MCF 10A (cell line): ENCODE measurements around the gene MED13. TPM values are rescaled to one million over a fixed set of nuclear protein-coding genes. Genes with fewer than 3 reads are reported as not detected.

ENCODE experiments used
- BruUV-seq: library from RNA; stranded (reverse); fragments of 400-500 nt; replicated peaks from 2 replicates; lab custom pipeline; 2021; lab: Mats Ljungman, UMichigan
- CTCF ChIA-PET: fragments of 300-600 bp; sonication (Branson Sonifier 250); formaldehyde crosslinking; extraction: SDS; loops from one replicate; lab custom pipeline; 2021; ENCODE audit warnings: antibody characterized with exemption, inconsistent platforms; lab: Yijun Ruan, JAX
- POLR2A ChIA-PET: fragments of 300-600, 350-650 bp; sonication (Branson Sonifier 250); formaldehyde crosslinking; extraction: SDS; loops from one replicate; lab custom pipeline; 2020; ENCODE audit warnings: antibody characterized with exemption, inconsistent platforms; lab: Yijun Ruan, JAX
- DNase-seq: peaks from one replicate; pipeline ENCODE4 v3.0.0-alpha.2; 2018; ENCODE audit not compliant: unreplicated experiment
- H3K27ac Mint-ChIP-seq: one replicate; pipeline ENCODE4 v1.8.0; 2022; ENCODE audit warnings: mild to moderate bottlenecking, low read depth, mixed read lengths; ENCODE audit not compliant: unreplicated experiment
- H3K27me3 Mint-ChIP-seq: one replicate; pipeline ENCODE4 v1.8.0; 2022; ENCODE audit warnings: mixed read lengths; ENCODE audit not compliant: insufficient read depth, unreplicated experiment
- H3K36me3 Mint-ChIP-seq: one replicate; pipeline ENCODE4 v1.8.0; 2022; ENCODE audit warnings: mild to moderate bottlenecking, moderate library complexity, mixed read lengths; ENCODE audit not compliant: insufficient read depth, unreplicated experiment
- H3K4me1 Mint-ChIP-seq: one replicate; pipeline ENCODE4 v1.8.0; 2022; ENCODE audit warnings: mixed read lengths; ENCODE audit not compliant: insufficient read depth, unreplicated experiment
- H3K4me3 Mint-ChIP-seq: one replicate; pipeline ENCODE4 v1.8.0; 2022; ENCODE audit warnings: mild to moderate bottlenecking, moderate library complexity, mixed read lengths; ENCODE audit not compliant: unreplicated experiment
- H3K9me3 Mint-ChIP-seq: one replicate; pipeline ENCODE4 v1.8.0; 2022; ENCODE audit warnings: mixed read lengths; ENCODE audit not compliant: unreplicated experiment
- intact Hi-C: fragments of 100-400 bp; cut with micrococcal nuclease; formaldehyde crosslinking; loops from 2 replicates; pipeline ENCODE4 v1.14.1; 2022
- total RNA-seq: library from RNA; stranded (reverse); gene quantifications from 2 replicates; pipeline ENCODE4 v1.2.3, GENCODE V29; 2022
- TF ChIP-seq, protein P1 (sequence below): fragments of 200-600 bp; IDR thresholded peaks from one replicate; pipeline ENCODE4 v1.8.0; 2022; ENCODE audit warnings: antibody characterized with exemption, mild to moderate bottlenecking; ENCODE audit not compliant: unreplicated experiment

MED13 gene
- total RNA-seq, 1 experiment from 2014 or later = 58.7 TPM

DNA sequence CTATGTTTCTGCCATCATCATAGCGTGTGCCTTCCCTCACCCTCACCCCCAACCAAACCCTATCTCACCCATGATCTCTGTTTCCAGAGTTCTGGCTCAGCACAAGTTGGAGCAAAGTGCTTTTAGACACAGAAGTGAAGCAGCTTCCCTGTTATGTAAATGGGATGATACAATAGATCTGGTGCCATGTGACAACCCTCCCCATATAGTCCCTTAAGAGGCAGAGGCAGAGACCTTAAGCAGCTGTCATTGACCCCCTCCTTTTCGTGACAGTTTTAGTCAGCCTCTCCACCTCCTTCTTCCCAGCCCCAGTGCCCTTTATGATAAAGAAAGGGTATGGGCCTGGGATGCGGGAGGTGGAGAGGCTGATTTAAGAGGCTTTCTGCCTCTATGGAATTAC is 40.3 kb upstream of the MED13 start:
- Mint-ChIP-seq H3K27me3 (no peaks in the 10 kb centered on the region), H3K4me3 (no peak overlapping the region), H3K4me1 (no peaks in the 10 kb centered on the region), H3K27ac (no peak overlapping the region), H3K36me3 (no peaks in the 10 kb centered on the region), H3K9me3 (no peaks in the 10 kb centered on the region)
- TF ChIP-seq, protein P1, sequence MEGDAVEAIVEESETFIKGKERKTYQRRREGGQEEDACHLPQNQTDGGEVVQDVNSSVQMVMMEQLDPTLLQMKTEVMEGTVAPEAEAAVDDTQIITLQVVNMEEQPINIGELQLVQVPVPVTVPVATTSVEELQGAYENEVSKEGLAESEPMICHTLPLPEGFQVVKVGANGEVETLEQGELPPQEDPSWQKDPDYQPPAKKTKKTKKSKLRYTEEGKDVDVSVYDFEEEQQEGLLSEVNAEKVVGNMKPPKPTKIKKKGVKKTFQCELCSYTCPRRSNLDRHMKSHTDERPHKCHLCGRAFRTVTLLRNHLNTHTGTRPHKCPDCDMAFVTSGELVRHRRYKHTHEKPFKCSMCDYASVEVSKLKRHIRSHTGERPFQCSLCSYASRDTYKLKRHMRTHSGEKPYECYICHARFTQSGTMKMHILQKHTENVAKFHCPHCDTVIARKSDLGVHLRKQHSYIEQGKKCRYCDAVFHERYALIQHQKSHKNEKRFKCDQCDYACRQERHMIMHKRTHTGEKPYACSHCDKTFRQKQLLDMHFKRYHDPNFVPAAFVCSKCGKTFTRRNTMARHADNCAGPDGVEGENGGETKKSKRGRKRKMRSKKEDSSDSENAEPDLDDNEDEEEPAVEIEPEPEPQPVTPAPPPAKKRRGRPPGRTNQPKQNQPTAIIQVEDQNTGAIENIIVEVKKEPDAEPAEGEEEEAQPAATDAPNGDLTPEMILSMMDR = no peak
- CTCF ChIA-PET = no interaction called here
- no TSS peak for BruUV-seq
- intact Hi-C loops = no loop called here
- POLR2A ChIA-PET = interaction anchor here (0.8 to 1.1 kb wide), 2 partner anchors 12 to 40 kb away, joined by 3 read pairs; no protein-coding TSS in a partner anchor
- DNase-seq = no peak

DNA sequence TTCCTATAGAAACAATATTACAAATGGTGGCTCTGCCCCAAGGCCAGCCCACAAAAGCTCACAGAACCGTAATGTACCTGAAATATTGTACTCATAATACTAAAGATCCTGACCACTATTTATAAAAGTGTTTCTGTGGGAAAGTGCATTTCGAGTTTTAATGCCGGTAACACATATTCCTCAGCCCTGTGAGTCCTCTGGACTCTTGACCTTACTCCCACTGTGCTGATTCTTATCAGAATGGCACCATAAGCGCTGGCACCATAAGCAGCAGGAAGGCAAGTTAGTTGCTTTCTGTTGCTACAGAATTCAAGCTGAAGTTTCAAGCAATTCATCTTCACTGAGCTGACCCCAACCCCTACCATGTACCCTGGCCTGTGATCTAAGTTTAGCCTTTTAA is 36.4 kb upstream of the MED13 start:
- Mint-ChIP-seq H3K27ac (no peak overlapping the region), H3K4me3 (no peak overlapping the region), H3K9me3 (no peaks in the 10 kb centered on the region), H3K36me3 (no peaks in the 10 kb centered on the region), H3K4me1 (no peaks in the 10 kb centered on the region), H3K27me3 (no peaks in the 10 kb centered on the region)
- TF ChIP-seq, protein P1 = no peak
- ChIA-PET POLR2A (interaction anchor here (1.2 kb wide), 1 partner anchor 8 kb away, joined by 3 read pairs; no protein-coding TSS in a partner anchor), CTCF (interaction anchor here (0.5 kb wide), 1 partner anchor 185 kb away, joined by 4 read pairs; no protein-coding TSS in a partner anchor)
- intact Hi-C loops = no loop called here
- DNase-seq = no peak
- BruUV-seq = no TSS peak

DNA sequence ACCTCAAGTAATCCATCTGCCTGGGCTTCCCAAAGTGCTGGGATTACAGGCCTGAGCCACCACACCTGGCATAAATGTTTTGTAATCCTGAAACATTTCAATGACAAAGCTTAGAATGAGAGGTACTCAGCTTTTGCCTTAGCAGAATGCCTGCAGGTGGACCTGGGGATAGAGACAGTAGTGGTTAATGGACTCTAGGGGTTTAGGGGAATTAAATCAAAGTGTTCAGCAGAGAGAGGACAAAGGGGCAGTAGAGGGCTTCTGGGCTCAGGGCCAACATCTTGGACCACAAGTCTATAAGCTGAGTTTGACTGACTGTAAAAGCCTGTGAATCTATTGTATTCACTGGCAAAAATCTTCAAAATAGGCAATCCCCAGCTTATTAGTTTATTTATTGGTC is 36.0 kb upstream of the MED13 start:
- Mint-ChIP-seq H3K4me3 (no peak overlapping the region), H3K4me1 (no peaks in the 10 kb centered on the region), H3K9me3 (no peaks in the 10 kb centered on the region), H3K27me3 (no peaks in the 10 kb centered on the region), H3K36me3 (no peaks in the 10 kb centered on the region), H3K27ac (no peak overlapping the region)
- CTCF ChIA-PET = interaction anchor here (0.5 to 0.6 kb wide), 2 partner anchors 185 to 1920 kb away, joined by 3 to 4 read pairs; no protein-coding TSS in a partner anchor
- DNase-seq = no peak
- TF ChIP-seq, protein P1 = no peak
- intact Hi-C loops = no loop called here
- no TSS peak for BruUV-seq
- POLR2A ChIA-PET = interaction anchor here (1.2 kb wide), 1 partner anchor 8 kb away, joined by 3 read pairs; no protein-coding TSS in a partner anchor

DNA sequence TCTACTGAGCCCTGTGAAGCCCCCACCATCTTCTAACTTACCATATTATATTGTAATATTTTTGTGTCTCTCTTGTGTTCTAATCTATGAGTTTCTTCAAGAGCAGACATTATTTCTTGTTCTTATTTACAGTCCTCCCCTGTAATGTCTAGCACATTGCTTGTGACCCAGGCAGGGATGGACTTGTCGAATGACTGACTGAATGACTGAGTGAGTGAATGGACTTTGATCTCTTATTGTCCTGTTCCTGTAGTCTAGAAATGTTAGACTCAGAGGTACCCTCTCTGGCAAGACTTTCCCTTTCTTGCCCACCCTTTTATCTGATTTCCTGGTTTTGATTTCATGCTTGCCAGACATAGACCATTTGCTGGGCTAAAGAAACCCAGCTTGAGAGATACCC is 35.0 kb upstream of the MED13 start:
- H3K4me3 Mint-ChIP-seq = no peak overlapping the region
- POLR2A ChIA-PET = no interaction called here
- H3K27me3 Mint-ChIP-seq = no peaks in the 10 kb centered on the region
- no peaks in the 10 kb centered on the region for H3K36me3 Mint-ChIP-seq
- BruUV-seq = no TSS peak
- H3K9me3 Mint-ChIP-seq = no peaks in the 10 kb centered on the region
- intact Hi-C loops = no loop called here
- TF ChIP-seq, protein P1 = no peak
- CTCF ChIA-PET = interaction anchor here (0.6 kb wide), 1 partner anchor 76 kb away, joined by 3 read pairs; no protein-coding TSS in a partner anchor
- H3K4me1 Mint-ChIP-seq = no peaks in the 10 kb centered on the region
- no peak for DNase-seq
- no peak overlapping the region for H3K27ac Mint-ChIP-seq
